A673 (cell line): ENCODE results near the gene RHOG. TPM values are rescaled to one million over a fixed set of nuclear protein-coding genes. Genes with fewer than 3 reads are reported as not detected.

ENCODE experiments used
- BruUV-seq: library from RNA; stranded (reverse); fragments of 400-500 nt; replicated peaks from 2 replicates; lab custom pipeline; 2021; lab: Mats Ljungman, UMichigan
- CTCF ChIA-PET: fragments of 300-600 bp; sonication (Branson Sonifier 250); formaldehyde crosslinking; loops from one replicate; lab custom pipeline; 2022; ENCODE audit warnings: antibody characterized with exemption; lab: Charles Lee
- POLR2A ChIA-PET: fragments of 300-600 bp; sonication (Branson Sonifier 250); formaldehyde crosslinking; loops from one replicate; lab custom pipeline; 2022; ENCODE audit warnings: antibody characterized with exemption; ENCODE audit not compliant: low non-redundant PET; lab: Charles Lee
- DNase-seq: peaks from one replicate; pipeline ENCODE4 v3.0.0-alpha.2; 2015; ENCODE audit warnings: low spot score
- H3K27ac ChIP-seq: fragments of 200-600 bp; sonication (generic); 2 replicates; pipeline ENCODE4 v1.5.1; 2016; ENCODE audit warnings: mixed run types, low read depth, mild to moderate bottlenecking, mixed read lengths, antibody characterized with exemption, low read length; ENCODE audit not compliant: poor library complexity, severe bottlenecking
- H3K27me3 ChIP-seq: fragments of 200-600 bp; sonication (generic); replicated peaks from 2 replicates; pipeline ENCODE4 v1.6.1; 2017; ENCODE audit warnings: mixed run types, low read depth, mild to moderate bottlenecking, mixed read lengths, antibody characterized with exemption, low read length; ENCODE audit not compliant: insufficient read depth, poor library complexity
- H3K36me3 ChIP-seq: fragments of 200-600 bp; sonication (generic); 2 replicates; pipeline ENCODE4 v1.6.1; 2016; ENCODE audit warnings: mixed run types, mild to moderate bottlenecking, mixed read lengths, antibody characterized with exemption, low read length; ENCODE audit not compliant: insufficient read depth, poor library complexity, severe bottlenecking
- H3K4me1 ChIP-seq: fragments of 200-600 bp; sonication (generic); 2 replicates; pipeline ENCODE4 v1.6.1; 2017; ENCODE audit warnings: mixed run types, mild to moderate bottlenecking, mixed read lengths, antibody characterized with exemption, low read length; ENCODE audit not compliant: insufficient read depth, poor library complexity, severe bottlenecking
- H3K4me3 ChIP-seq: fragments of 200-600 bp; sonication (generic); 2 replicates; pipeline ENCODE4 v1.5.1; 2016; ENCODE audit warnings: low read depth, mixed run types, mild to moderate bottlenecking, mixed read lengths, low read length; ENCODE audit not compliant: poor library complexity, severe bottlenecking
- H3K9me3 ChIP-seq: fragments of 200-600 bp; sonication (generic); 2 replicates; pipeline ENCODE4 v1.6.1; 2016; ENCODE audit warnings: mixed run types, low read depth, mild to moderate bottlenecking, mixed read lengths, antibody characterized with exemption, low read length; ENCODE audit not compliant: poor library complexity, severe bottlenecking
- CTCF ChIP-seq: fragments of 300-800, 200-600 bp; sonication (generic); conservative IDR thresholded peaks from 2 replicates; pipeline ENCODE4 v1.5.1; 2017; ENCODE audit warnings: low read depth, mild to moderate bottlenecking, antibody characterized with exemption, low read length, moderate library complexity, mixed read lengths
- EZH2 ChIP-seq: fragments of 200-600 bp; sonication (generic); IDR thresholded peaks from 2 replicates; pipeline ENCODE4 v1.6.1; 2017; ENCODE audit warnings: borderline replicate concordance, low read depth, mild to moderate bottlenecking, mixed read lengths, antibody characterized with exemption, low read length; ENCODE audit not compliant: poor library complexity, severe bottlenecking
- intact Hi-C: fragments of 100-400 bp; cut with micrococcal nuclease; formaldehyde crosslinking; loops from one replicate; pipeline ENCODE4 v1.10.0; 2022; ENCODE audit not compliant: unreplicated experiment
- total RNA-seq: library from RNA; stranded (reverse); gene quantifications from 2 replicates; pipeline ENCODE4 v1.2.3, GENCODE V29; 2021

The RHOG gene
- total RNA-seq, 1 experiment from 2014 or later, result 33.9 TPM

DNA sequence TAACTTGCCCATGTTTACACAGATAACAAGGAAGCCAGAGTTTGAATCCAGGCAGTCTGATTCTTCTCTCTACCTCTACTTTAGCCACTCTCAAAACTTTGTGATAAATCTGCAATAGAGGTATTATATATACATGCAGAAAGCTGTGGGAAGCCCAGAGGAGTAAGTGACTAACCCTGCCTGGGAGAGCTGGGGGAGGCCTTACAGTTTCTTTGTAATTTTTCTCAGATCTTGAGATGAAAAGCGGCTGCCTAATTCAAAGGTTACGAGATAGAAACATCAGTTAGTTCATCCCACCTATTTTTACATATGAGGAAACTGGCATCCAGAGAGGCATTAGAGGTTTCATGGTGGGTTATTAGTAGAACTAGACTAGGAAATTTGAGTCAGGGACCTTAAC, 19.6 kb upstream of the RHOG start:
- H3K9me3 ChIP-seq, result no peaks in the 10 kb centered on the region
- no peaks in the 10 kb centered on the region for H3K27me3 ChIP-seq
- H3K27ac ChIP-seq, result no peak overlapping the region
- POLR2A ChIA-PET, result no interaction called here
- no peak for TF ChIP-seq EZH2
- DNase-seq, result no peak
- CTCF ChIA-PET, result no interaction called here
- no TSS peak for BruUV-seq
- peaks cover 15% of the 10 kb centered on the region for H3K4me1 ChIP-seq
- no peaks in the 10 kb centered on the region for H3K36me3 ChIP-seq
- intact Hi-C loops, result no loop called here
- no peak overlapping the region for H3K4me3 ChIP-seq

DNA sequence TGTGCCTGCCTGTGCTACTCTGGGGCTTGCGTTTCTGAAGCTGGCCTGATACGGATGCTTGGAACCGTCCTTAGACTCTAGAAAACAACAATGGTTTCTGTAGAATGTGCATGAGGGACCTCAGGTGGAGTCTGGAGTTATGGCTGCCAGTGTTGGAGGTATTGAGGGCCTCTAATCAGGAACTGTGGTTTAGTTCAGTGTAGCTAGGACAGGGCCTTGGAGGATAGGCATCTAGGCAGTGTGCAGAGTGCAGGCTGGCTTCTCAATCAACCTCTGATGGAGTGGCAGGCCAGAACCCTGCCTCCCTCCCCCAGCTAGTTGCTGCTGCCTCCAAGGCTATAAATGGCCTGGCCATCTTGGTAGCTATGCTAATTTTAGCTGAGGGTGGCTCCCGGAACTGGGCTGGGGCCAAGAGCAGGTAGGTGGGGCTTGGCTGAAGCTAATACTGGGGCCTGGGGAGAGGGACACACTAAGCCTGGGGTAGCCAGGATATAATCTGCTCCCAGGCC, 18.7 kb upstream of the RHOG start:
- POLR2A ChIA-PET, result no interaction called here
- intact Hi-C loops, result no loop called here

GRCh38 chr11:3857628-3858027, 16.9 kb upstream of the RHOG start:
- intact Hi-C loops, result no loop called here
- ChIA-PET POLR2A (interaction anchor here (0.6 kb wide), 1 partner anchor 38 kb away, joined by 3 read pairs; no protein-coding TSS in a partner anchor), CTCF (no interaction called here)
- H3K27ac ChIP-seq, result no peak overlapping the region
- TF ChIP-seq EZH2, result no peak
- no peak for TF ChIP-seq CTCF
- H3K4me1 ChIP-seq, result peaks cover 20% of the 10 kb centered on the region
- no peak overlapping the region for H3K4me3 ChIP-seq
- no peaks in the 10 kb centered on the region for H3K36me3 ChIP-seq
- no TSS peak for BruUV-seq
- DNase-seq, result no peak
- H3K27me3 ChIP-seq, result no peaks in the 10 kb centered on the region
- no peaks in the 10 kb centered on the region for H3K9me3 ChIP-seq

More for the DNA sequence above, 18.7 kb upstream of the RHOG start:
- Histone ChIP-seq H3K36me3 (no peaks in the 10 kb centered on the region), H3K4me3 (no peak overlapping the region), H3K4me1 (peaks cover 18% of the 10 kb centered on the region), H3K27ac (no peak overlapping the region), H3K9me3 (no peaks in the 10 kb centered on the region), H3K27me3 (no peaks in the 10 kb centered on the region)
- no peak for TF ChIP-seq EZH2
- no peak for TF ChIP-seq CTCF
- CTCF ChIA-PET, result no interaction called here
- no TSS peak for BruUV-seq
- DNase-seq, result no peak
